Suprapubic skin (tissue), 4 donors: ENCODE results near the gene CTNND2.

Source experiments
- CTCF ChIP-seq, 2 donors: fragments of 200-600 bp in 1 of 2; fragments of 450-650 bp in 1 of 2; sonication (generic) in 1 of 2; IDR thresholded peaks; one replicate each; pipeline ENCODE4 v1.5.1; 2016 to 2019; ENCODE audit warnings: antibody characterized with exemption in 2 of 2, mild to moderate bottlenecking in 1 of 2, moderate library complexity in 1 of 2
- EP300 ChIP-seq: sonication (generic); formaldehyde crosslinking; IDR thresholded peaks from one replicate; pipeline ENCODE4 v1.6.1; 2017; ENCODE audit warnings: antibody characterized with exemption
- POLR2A ChIP-seq, 2 donors: fragments of 450-650 bp; IDR thresholded peaks; one replicate each; pipeline ENCODE4 v1.6.1; 2017; ENCODE audit warnings: antibody characterized with exemption in 2 of 2, mild to moderate bottlenecking in 2 of 2, moderate library complexity in 2 of 2
- POLR2AphosphoS5 ChIP-seq, 3 donors: sonication (generic); formaldehyde crosslinking; IDR thresholded peaks; one replicate each; pipeline ENCODE4 v1.6.1; 2017; ENCODE audit warnings: antibody characterized with exemption in 3 of 3

- TF ChIP-seq POLR2AphosphoS5 (IDR thresholded peaks at IDR 0.05) (no peak), CTCF (IDR thresholded peaks at IDR 0.05) (no peak), POLR2A (IDR thresholded peaks at IDR 0.05) (no peak), EP300 (no peak)
Observed at GRCh38 chr5:11646141-11646540, 258.1 kb downstream of the CTNND2 start.
